GM19043 (cell line): ENCODE measurements around the gene L1TD1.
"Not testable (repeated sequence)": the region's sequence is repeated elsewhere in the genome, so short reads cannot be mapped to it uniquely, and the experiment has no call there.

ENCODE experiments used
- ATAC-seq: cut with Tn5 transposase; IDR thresholded peaks from one replicate; pipeline ENCODE4 v1.9.1; 2021; ENCODE audit warnings: low read depth; ENCODE audit not compliant: unreplicated experiment

The L1TD1 gene

GRCh38 chr1:62233926-62234450 is 39.3 kb downstream of the L1TD1 start:
- ATAC-seq, result no peak

GRCh38 chr1:62234688-62235087 is 40.0 kb downstream of the L1TD1 start:
- no peak for ATAC-seq

- ATAC-seq, result no peak
Observed at GRCh38 chr1:62235576-62235975, 40.9 kb downstream of the L1TD1 start.

- ATAC-seq, result no peak
Observed at GRCh38 chr1:62237361-62237760, 42.7 kb downstream of the L1TD1 start.

GRCh38 chr1:62237950-62238374 is 43.3 kb downstream of the L1TD1 start:
- ATAC-seq, result no peak

- ATAC-seq, result no peak
Observed at GRCh38 chr1:62238507-62238906, 43.9 kb downstream of the L1TD1 start.

GRCh38 chr1:62239652-62240403 is 45.2 kb downstream of the L1TD1 start:
- not testable (repeated sequence) for ATAC-seq

DNA sequence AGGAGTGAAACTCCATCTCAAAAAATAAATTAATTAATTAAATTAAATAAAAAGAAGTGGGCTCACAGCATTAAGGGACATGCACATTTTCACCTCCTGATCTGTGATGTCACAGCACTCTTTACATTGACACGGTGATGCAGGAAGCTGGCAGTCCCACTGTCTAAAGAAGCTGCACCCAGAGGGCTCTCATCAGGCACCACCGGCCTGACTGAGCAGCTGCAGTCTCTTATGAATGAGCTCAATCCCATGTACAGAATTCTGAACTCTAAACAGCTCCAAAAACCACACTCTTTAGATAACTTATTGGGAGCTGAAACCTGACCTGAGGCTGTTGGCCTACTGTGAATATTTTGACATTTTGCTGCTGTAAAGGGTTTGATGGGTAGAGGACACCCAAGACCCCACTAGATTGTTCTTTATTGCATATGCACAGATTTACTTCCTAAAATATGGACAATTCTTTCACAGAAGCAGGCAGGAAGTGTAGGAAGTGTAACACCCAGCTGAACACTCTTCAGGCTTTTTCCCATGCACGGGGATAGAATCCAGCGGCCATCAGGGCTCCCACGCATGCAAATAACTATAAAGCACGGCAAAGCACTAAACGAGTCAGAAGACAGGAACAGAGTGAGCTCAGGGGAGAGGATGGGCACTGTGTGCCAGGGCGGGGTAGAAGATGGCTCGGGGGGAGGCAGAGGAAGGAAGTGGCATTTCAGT is 46.2 kb downstream of the L1TD1 start:
- ATAC-seq, result no peak

GRCh38 chr1:62241371-62242131 is 46.9 kb downstream of the L1TD1 start:
- ATAC-seq, result no peak

- ATAC-seq, result not testable (repeated sequence)
Observed at GRCh38 chr1:62244380-62244779, 49.7 kb downstream of the L1TD1 start.

- no peak for ATAC-seq
Observed at GRCh38 chr1:62245201-62245600, 50.6 kb downstream of the L1TD1 start.

GRCh38 chr1:62247391-62248168 is 52.9 kb downstream of the L1TD1 start:
- no peak for ATAC-seq

GRCh38 chr1:62250126-62250726 is 55.6 kb downstream of the L1TD1 start:
- no peak for ATAC-seq

GRCh38 chr1:62259551-62259950 is 64.9 kb downstream of the L1TD1 start:
- no peak for ATAC-seq

DNA sequence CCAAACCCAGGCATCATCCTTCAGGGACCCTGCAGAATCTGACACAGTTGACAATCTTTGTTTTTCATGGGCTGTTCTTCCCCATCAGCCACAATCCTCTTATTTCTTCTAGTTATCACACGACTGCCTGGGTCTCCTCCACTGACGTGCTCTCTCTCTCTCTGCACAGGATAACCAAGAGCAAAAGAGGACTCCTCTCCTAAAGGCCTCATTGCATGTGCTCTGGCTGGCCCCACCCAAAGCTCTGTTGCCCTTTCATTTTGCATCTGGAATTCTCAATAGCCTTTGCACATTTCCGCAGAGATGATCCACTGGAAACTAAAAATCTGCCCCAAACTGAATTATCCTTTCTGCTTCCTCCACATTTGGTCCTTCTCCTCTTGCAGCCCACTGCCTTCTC is 66.0 kb downstream of the L1TD1 start:
- ATAC-seq, result no peak
